Activated naive CD4-positive, alpha-beta T cell treated with anti-CD3 and anti-CD28 coated beads for 36 hours (primary cell): Measurements from ENCODE around the gene CTCF. TPM values are rescaled to one million over a fixed set of nuclear protein-coding genes. Genes with fewer than 3 reads are reported as not detected.

Source experiments
- CTCF ChIA-PET: fragments of 350-600 bp; sonication (Branson Sonifier 250); formaldehyde crosslinking; loops from one replicate; lab custom pipeline; 2021; ENCODE audit warnings: antibody characterized with exemption; lab: Charles Lee
- DNase-seq: peaks from one replicate; pipeline ENCODE4 v3.0.0-alpha.2; 2020
- H3K27ac Mint-ChIP-seq: one replicate; pipeline ENCODE4 v1.8.0; 2021; ENCODE audit warnings: mild to moderate bottlenecking, mixed read lengths
- H3K27me3 Mint-ChIP-seq: one replicate; pipeline ENCODE4 v1.8.0; 2021; ENCODE audit warnings: low read depth, mixed read lengths
- H3K36me3 Mint-ChIP-seq: one replicate; pipeline ENCODE4 v1.8.0; 2021; ENCODE audit warnings: low read depth, mixed read lengths
- H3K4me1 Mint-ChIP-seq: one replicate; pipeline ENCODE4 v1.8.0; 2021; ENCODE audit warnings: low read depth, mixed read lengths
- H3K4me3 Mint-ChIP-seq: one replicate; pipeline ENCODE4 v1.8.0; 2021; ENCODE audit warnings: mild to moderate bottlenecking, moderate library complexity, mixed read lengths
- H3K9me3 Mint-ChIP-seq: one replicate; pipeline ENCODE4 v1.8.0; 2021; ENCODE audit warnings: mixed read lengths
- intact Hi-C: fragments of 100-400 bp; cut with micrococcal nuclease; formaldehyde crosslinking; loops from one replicate; pipeline ENCODE4 v1.15.1; 2023
- total RNA-seq, 2 experiments: library from RNA; stranded (reverse); gene quantifications; one replicate each; pipeline ENCODE4 v1.2.3, GENCODE V29; 2021

Gene CTCF
- total RNA-seq, 2 experiments from 2014 or later: 51.2 to 52.3 TPM

DNA sequence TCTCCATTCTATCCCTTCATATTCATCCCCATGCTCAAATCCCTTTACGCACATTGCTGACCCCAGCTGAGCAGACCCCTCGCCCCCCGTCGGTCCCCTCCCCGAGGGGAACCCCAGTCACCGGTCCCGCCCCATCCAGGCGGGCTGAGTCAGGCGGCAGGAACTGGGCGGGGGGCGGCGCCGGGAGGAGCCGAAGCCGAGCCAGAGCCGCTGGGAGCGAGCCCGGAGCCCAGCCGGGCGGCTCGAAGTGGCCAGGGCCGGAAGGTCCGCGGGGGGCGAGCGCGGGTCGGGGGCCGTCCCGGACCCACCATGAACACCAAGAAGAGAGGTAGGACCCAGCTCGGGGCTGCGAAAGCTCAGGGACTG is 25.1 kb upstream of the CTCF start:
- Mint-ChIP-seq H3K36me3 (peaks cover 3% of the 10 kb centered on the region), H3K27ac (peak overlapping the region; percentile 75), H3K9me3 (no peaks in the 10 kb centered on the region), H3K27me3 (peaks cover 2% of the 10 kb centered on the region), H3K4me1 (peaks cover 21% of the 10 kb centered on the region), H3K4me3 (peak overlapping the region; percentile 79)
- peak; percentile 71 for DNase-seq
- CTCF ChIA-PET: interaction anchor here (0.6 to 4.2 kb wide), 7 partner anchors 9 to 97 kb away, joined by 3 to 29 read pairs (median 6); partner anchors contain the start of gene ATP6V0D1
- intact Hi-C loops: loop anchor here (1.0 to 2.0 kb wide), 3 partner anchors 16 to 124 kb away; partner anchors contain the start of genes ACD, ATP6V0D1 and PARD6A

DNA sequence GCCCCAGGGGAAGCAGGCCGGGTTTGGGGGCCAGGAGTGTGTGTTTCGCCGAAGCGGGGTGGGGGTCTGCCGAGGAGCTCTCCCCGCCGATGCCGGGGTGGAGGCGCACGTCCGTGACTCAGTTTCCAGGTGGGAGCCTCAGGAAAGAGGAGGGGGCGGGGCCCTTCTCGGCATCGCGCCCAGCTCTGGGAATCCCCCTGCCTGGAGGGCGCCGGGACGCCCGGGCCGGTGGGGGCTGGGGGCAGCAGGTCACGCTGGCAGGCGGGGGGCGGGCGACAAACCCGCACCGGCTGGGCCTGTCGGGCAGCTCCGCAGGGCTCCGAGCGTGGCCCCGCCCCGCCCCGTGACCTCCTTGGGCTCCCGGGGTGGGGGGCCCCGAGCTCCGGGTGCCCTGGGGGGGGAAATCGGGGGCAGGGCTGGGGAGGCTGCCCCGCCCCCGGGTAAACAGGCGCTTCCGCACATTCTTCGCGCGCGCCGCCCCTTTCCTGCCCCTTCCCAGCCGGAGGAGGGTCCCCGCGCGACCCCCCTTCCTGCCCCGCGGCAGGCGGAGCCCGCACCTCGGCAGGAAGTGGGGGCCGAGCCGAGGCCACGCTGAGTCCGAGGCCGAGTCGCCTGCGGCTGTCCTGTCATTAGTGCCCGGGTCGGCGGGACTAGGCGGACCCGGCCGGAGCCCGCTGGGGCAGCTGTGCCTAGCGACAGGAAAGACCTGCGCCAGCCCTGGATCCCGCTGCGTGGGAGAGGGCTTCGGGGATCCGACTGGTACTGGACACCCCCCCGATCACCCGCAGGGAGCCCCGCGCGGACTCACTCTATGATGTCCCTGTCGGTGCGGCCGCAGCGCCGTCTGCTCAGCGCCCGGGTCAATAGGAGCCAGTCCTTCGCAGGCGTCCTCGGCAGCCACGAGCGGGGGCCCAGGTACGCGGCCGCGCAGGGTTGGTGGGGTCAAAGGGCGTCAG is 24.4 kb upstream of the CTCF start:
- Mint-ChIP-seq H3K27me3 (no peaks in the 10 kb centered on the region), H3K4me3 (peak overlapping the region; percentile 79), H3K9me3 (no peaks in the 10 kb centered on the region), H3K36me3 (peaks cover 4% of the 10 kb centered on the region), H3K4me1 (peaks cover 23% of the 10 kb centered on the region), H3K27ac (no peak overlapping the region)
- CTCF ChIA-PET: interaction anchor here (0.6 to 4.2 kb wide), 7 partner anchors 8 to 97 kb away, joined by 3 to 29 read pairs (median 6); partner anchors contain the start of gene ATP6V0D1
- intact Hi-C loops: loop anchor here (1.0 to 2.0 kb wide), 4 partner anchors 8 to 123 kb away; partner anchors contain the start of genes ACD, ATP6V0D1 and PARD6A
- peak; percentile 75 for DNase-seq

DNA sequence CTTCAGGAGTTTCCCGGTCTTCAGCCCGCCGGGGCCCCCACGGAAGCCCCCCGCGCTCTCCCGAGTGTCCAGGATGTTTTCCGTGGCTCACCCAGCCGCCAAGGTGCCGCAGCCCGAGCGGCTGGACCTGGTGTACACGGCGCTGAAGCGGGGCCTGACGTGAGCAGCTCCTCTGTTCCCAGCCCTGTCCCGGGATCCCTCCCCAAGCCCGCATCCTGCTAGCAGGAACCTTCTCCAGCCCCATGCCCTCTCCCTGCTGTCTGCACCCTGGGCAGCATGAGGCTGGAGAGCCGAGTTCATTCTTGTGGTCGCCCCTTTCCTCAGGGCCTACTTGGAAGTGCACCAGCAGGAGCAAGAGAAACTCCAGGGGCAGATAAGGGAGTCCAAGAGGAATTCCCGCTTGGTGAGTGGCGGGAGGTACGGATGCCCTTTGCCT is 23.6 kb upstream of the CTCF start:
- CTCF ChIA-PET: interaction anchor here (4.2 kb wide), 1 partner anchor 8 kb away, joined by 29 read pairs; no protein-coding TSS in a partner anchor
- Mint-ChIP-seq H3K27ac (no peak overlapping the region), H3K4me3 (peak overlapping the region; percentile 64)

DNA sequence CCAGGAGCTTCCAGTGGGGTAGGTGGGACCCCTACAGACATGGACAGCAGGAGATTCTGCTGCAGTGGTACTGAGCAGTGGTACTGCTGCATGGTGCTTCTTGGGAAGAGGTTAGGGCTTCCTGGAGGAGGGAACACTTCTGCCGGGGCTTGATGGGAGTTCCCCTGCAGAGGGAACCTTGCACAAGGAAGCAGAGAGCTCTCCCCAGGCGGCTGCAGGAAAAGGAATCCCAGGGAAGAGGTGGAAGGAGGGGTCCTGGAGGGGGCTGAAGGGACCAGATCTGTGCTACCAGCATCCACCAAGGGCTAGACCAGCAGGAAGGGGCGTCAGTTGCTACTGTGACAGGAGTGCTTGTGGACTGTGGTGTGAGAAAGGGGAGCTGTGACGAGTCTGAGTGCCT is 23.1 kb upstream of the CTCF start:
- H3K4me1 Mint-ChIP-seq: peaks cover 23% of the 10 kb centered on the region
- H3K9me3 Mint-ChIP-seq: no peaks in the 10 kb centered on the region
- intact Hi-C loops: no loop called here
- H3K27me3 Mint-ChIP-seq: no peaks in the 10 kb centered on the region
- no peak for DNase-seq
- peak overlapping the region; percentile 8 for H3K27ac Mint-ChIP-seq
- peaks cover 4% of the 10 kb centered on the region for H3K36me3 Mint-ChIP-seq
- H3K4me3 Mint-ChIP-seq: peak overlapping the region; percentile 64
- CTCF ChIA-PET: interaction anchor here (3.2 kb wide), 1 partner anchor 18 kb away, joined by 14 read pairs; no protein-coding TSS in a partner anchor

More for the DNA sequence above, 23.6 kb upstream of the CTCF start:
- no peaks in the 10 kb centered on the region for H3K9me3 Mint-ChIP-seq
- intact Hi-C loops: loop anchor here (1.0 kb wide), 1 partner anchor 8 kb away; no protein-coding TSS in a partner anchor
- no peak for DNase-seq
- H3K27me3 Mint-ChIP-seq: no peaks in the 10 kb centered on the region
- H3K4me1 Mint-ChIP-seq: peaks cover 23% of the 10 kb centered on the region
- H3K36me3 Mint-ChIP-seq: peaks cover 4% of the 10 kb centered on the region

DNA sequence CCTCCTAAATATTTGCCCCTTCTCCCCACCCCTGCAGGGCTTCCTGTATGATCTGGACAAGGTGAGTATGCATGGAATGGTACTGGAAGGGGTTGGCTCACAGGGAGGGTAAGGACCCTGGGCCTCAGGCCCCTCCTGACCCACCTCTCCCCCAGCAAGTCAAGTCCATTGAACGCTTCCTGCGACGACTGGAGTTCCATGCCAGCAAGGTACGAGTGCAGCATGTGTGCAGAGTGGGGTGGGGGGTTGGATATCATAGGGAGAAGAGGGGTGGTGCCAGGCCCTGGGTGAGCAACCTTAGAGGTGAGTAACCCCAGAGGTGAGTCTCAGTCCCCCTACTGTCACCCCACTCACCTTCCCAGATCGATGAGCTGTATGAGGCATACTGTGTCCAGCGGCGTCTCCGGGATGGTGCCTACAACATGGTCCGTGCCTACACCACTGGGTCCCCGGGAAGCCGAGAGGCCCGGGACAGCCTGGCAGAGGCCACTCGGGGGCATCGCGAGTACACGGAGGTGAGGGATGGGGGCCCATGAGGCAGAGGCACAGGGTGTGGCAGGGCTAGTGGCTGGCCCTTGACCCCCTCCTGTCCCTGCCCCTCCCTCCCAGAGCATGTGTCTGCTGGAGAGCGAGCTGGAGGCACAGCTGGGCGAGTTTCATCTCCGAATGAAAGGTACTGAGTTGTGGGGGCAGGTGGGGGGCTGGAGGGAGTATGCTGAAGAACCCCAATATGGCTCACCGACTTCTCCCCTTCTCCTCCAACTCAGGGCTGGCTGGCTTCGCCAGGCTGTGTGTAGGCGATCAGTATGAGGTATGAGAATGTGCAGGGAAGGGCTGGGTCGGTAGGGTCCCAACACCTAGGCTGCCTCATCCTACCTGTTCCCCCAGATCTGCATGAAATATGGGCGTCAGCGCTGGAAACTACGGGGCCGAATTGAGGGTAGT is 22.4 kb upstream of the CTCF start:
- Mint-ChIP-seq H3K27me3 (no peaks in the 10 kb centered on the region), H3K9me3 (no peaks in the 10 kb centered on the region), H3K27ac (peak overlapping the region; percentile 15), H3K36me3 (peaks cover 4% of the 10 kb centered on the region), H3K4me1 (peaks cover 23% of the 10 kb centered on the region), H3K4me3 (peak overlapping the region; percentile 17)
- intact Hi-C loops: no loop called here
- no peak for DNase-seq
- CTCF ChIA-PET: interaction anchor here (3.2 kb wide), 1 partner anchor 18 kb away, joined by 14 read pairs; no protein-coding TSS in a partner anchor

DNA sequence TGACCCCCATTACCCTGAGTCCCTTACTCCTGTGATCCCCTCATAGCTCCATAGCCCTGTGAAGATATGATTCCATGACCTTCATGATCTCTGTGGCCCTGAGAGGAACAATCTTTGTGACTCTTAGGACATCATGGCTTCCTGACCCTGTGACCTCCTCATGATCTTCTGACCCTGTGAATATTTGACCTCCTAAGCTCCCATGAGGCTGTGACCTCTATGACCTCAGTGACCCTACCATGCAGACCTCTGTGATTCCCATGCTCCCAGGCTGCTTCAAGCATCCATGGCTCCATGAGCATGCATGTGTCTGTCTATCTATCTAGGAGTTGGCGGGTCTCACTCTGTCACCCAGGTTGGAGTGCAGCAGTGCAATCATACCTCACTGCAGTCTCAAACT is 21.6 kb upstream of the CTCF start:
- Mint-ChIP-seq H3K36me3 (peaks cover 4% of the 10 kb centered on the region), H3K4me3 (no peak overlapping the region), H3K9me3 (no peaks in the 10 kb centered on the region), H3K4me1 (peaks cover 23% of the 10 kb centered on the region), H3K27me3 (no peaks in the 10 kb centered on the region), H3K27ac (no peak overlapping the region)
- intact Hi-C loops: no loop called here
- DNase-seq: no peak
- CTCF ChIA-PET: interaction anchor here (0.6 to 3.2 kb wide), 2 partner anchors 19 to 128 kb away, joined by 3 to 14 read pairs; no protein-coding TSS in a partner anchor

DNA sequence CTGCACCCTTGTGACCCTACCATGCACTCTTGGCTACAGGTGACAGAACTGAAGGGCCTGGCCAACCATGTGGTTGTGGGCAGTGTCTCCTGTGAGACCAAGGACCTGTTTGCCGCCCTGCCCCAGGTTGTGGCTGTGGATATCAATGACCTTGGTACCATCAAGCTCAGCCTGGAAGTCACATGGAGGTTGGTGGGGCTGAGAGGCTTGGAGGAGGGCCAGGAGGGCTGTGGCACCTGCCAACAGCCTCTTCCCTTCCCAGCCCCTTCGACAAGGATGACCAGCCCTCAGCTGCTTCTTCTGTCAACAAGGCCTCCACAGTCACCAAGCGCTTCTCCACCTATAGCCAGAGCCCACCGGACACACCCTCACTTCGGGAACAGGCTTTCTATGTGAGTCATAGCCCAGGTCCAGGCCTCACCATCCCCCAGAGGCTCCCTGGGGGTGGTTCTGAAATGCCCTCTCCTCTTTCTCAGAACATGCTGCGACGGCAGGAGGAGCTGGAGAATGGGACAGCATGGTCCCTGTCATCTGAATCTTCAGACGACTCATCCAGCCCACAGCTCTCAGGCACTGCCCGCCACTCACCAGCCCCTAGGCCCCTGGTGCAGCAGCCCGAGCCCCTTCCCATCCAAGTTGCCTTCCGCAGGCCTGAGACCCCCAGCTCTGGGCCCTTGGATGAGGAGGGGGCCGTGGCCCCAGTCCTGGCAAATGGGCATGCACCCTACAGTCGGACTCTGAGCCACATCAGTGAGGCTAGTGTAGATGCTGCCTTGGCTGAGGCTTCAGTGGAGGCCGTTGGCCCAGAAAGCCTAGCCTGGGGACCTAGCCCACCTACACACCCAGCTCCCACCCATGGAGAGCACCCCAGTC is 20.7 kb upstream of the CTCF start:
- H3K27ac Mint-ChIP-seq: peak overlapping the region; percentile 16
- CTCF ChIA-PET: interaction anchor here (3.2 kb wide), 1 partner anchor 20 kb away, joined by 14 read pairs; no protein-coding TSS in a partner anchor
- H3K4me3 Mint-ChIP-seq: no peak overlapping the region
- intact Hi-C loops: no loop called here
- peaks cover 24% of the 10 kb centered on the region for H3K4me1 Mint-ChIP-seq
- peaks cover 4% of the 10 kb centered on the region for H3K36me3 Mint-ChIP-seq
- DNase-seq: no peak
- H3K27me3 Mint-ChIP-seq: no peaks in the 10 kb centered on the region
- H3K9me3 Mint-ChIP-seq: no peaks in the 10 kb centered on the region

DNA sequence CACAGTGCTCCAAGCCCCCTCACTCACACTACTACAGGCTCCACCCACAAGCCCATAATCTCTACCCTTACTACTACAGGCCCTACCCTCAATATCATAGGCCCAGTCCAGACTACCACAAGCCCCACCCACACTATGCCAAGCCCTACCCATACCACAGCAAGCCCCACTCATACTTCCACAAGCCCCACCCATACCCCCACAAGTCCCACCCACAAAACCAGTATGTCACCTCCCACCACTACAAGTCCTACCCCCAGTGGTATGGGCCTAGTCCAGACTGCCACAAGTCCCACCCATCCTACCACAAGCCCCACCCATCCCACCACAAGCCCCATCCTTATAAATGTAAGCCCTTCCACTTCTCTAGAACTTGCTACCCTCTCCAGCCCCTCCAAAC is 19.9 kb upstream of the CTCF start:
- H3K36me3 Mint-ChIP-seq: peaks cover 4% of the 10 kb centered on the region
- no peaks in the 10 kb centered on the region for H3K9me3 Mint-ChIP-seq
- H3K4me3 Mint-ChIP-seq: no peak overlapping the region
- no peaks in the 10 kb centered on the region for H3K27me3 Mint-ChIP-seq
- intact Hi-C loops: no loop called here
- H3K27ac Mint-ChIP-seq: no peak overlapping the region
- CTCF ChIA-PET: no interaction called here
- peaks cover 27% of the 10 kb centered on the region for H3K4me1 Mint-ChIP-seq
- DNase-seq: peak; percentile 57

DNA sequence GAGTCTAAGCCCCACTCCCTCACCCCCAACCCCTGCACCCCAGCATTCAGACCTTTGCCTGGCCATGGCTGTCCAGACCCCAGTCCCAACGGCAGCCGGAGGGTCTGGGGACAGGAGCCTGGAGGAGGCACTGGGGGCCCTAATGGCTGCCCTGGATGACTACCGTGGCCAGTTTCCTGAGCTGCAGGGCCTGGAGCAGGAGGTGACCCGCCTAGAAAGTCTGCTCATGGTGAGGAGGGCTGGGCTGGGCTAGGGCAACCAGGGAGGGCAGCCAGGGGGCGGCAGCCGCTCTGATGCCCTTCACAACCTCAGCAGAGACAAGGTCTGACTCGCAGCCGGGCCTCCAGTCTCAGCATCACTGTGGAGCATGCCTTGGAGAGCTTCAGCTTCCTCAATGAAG is 19.3 kb upstream of the CTCF start:
- Mint-ChIP-seq H3K27ac (no peak overlapping the region), H3K4me3 (no peak overlapping the region), H3K4me1 (peaks cover 33% of the 10 kb centered on the region), H3K36me3 (peaks cover 4% of the 10 kb centered on the region), H3K27me3 (no peaks in the 10 kb centered on the region), H3K9me3 (no peaks in the 10 kb centered on the region)
- intact Hi-C loops: no loop called here
- DNase-seq: no peak
- CTCF ChIA-PET: interaction anchor here (2.2 to 6.0 kb wide), 2 partner anchors 11 to 102 kb away, joined by 6 to 168 read pairs; partner anchors contain the start of gene CARMIL2

DNA sequence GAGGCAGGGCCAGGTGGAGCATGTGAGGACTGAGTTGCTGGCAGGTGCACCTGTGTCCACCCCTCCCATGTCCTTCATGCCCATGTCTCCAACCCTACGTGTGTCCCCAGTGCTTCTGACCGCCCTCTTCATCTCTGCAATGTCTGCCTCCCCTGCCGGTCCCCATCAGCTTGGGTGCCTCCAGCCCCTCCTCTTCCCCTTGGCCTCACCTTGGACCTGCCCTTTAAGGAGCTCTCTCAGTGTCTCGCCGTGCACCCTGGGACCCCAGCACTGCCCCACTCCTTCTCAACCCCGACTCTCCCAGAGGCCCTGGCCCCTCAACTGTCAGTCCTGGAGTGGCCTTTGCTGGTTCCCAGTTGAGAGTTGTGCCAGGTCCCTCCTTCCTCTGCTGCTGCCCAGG is 18.7 kb upstream of the CTCF start:
- no peak for DNase-seq
- no peak overlapping the region for H3K4me3 Mint-ChIP-seq
- H3K27me3 Mint-ChIP-seq: no peaks in the 10 kb centered on the region
- no peak overlapping the region for H3K27ac Mint-ChIP-seq
- peaks cover 39% of the 10 kb centered on the region for H3K4me1 Mint-ChIP-seq
- CTCF ChIA-PET: interaction anchor here (2.2 to 6.0 kb wide), 4 partner anchors 12 to 102 kb away, joined by 6 to 168 read pairs (median 14); partner anchors contain the start of genes CARMIL2 and CTCF
- no peaks in the 10 kb centered on the region for H3K9me3 Mint-ChIP-seq
- intact Hi-C loops: no loop called here
- peaks cover 4% of the 10 kb centered on the region for H3K36me3 Mint-ChIP-seq
